ENCODE measurements around the gene AXL.
A peak's percentile ranks its signal among the peaks of the same experiment; 100 is the strongest.

- TF ChIP-seq, protein P1, sequence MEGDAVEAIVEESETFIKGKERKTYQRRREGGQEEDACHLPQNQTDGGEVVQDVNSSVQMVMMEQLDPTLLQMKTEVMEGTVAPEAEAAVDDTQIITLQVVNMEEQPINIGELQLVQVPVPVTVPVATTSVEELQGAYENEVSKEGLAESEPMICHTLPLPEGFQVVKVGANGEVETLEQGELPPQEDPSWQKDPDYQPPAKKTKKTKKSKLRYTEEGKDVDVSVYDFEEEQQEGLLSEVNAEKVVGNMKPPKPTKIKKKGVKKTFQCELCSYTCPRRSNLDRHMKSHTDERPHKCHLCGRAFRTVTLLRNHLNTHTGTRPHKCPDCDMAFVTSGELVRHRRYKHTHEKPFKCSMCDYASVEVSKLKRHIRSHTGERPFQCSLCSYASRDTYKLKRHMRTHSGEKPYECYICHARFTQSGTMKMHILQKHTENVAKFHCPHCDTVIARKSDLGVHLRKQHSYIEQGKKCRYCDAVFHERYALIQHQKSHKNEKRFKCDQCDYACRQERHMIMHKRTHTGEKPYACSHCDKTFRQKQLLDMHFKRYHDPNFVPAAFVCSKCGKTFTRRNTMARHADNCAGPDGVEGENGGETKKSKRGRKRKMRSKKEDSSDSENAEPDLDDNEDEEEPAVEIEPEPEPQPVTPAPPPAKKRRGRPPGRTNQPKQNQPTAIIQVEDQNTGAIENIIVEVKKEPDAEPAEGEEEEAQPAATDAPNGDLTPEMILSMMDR (IDR thresholded peaks at IDR 0.05; ENCODE audit: low read depth, low read length), result peak; percentile 98
- no peak for TF ChIP-seq EZH2phosphoT487 (IDR thresholded peaks at IDR 0.05; ENCODE audit: low read depth)
These were observed 89.6 kb downstream of the AXL start for GRCh38 chr19:41308450-41309179.

Measured in OCI-LY3 (cell line).